ENCODE measurements around the gene ZMYND11. TPM values are rescaled to one million over a fixed set of nuclear protein-coding genes. Genes with fewer than 3 reads are reported as not detected.

ZMYND11 gene
- polyA plus RNA-seq, 2 of the 4 experiments (the other 2 are of a cell fraction): 47.7 to 99.7 TPM

- ChIA-PET CTCF (interaction anchor here (0.7 to 1.1 kb wide), 3 partner anchors 67 to 501 kb away, joined by 3 to 5 read pairs (median 4); no protein-coding TSS in a partner anchor), POLR2A (interaction anchor here (0.7 kb wide), 1 partner anchor 16 kb away, joined by 9 read pairs; no protein-coding TSS in a partner anchor)
- ATAC-seq (no peak), FAIRE-seq (no peak), DNase-seq (ENCODE audit: low read depth in 1 of 2, low spot score in 1 of 2) (no peak)
- H3K9me3 ChIP-seq: no peaks in the 10 kb centered on the region
- no peaks in the 10 kb centered on the region for H3K4me1 ChIP-seq
- TF ChIP-seq MAZ (IDR thresholded peaks at IDR 0.05; ENCODE audit: borderline replicate concordance, low read depth, low read length) (no peak), CTCF (IDR thresholded peaks at IDR 0.05) (no peak), EHF (CRISPR knock-in tag; IDR thresholded peaks at IDR 0.05) (no peak), KDM5A (IDR thresholded peaks at IDR 0.05) (no peak)
- H3K27ac ChIP-seq: no peak overlapping the region
- H3K4me2 ChIP-seq: no peak overlapping the region
- no peak overlapping the region for H3K4me3 ChIP-seq
- WGBS (ENCODE audit: missing lambda C conversion rate): 72% methylated on average over 4 of the region's 4 CpGs
These were observed 151.9 kb downstream of the ZMYND11 start for GRCh38 chr10:287026-287709.

- POLR2A ChIA-PET: interaction anchor here (0.7 kb wide), 1 partner anchor 15 kb away, joined by 9 read pairs; no protein-coding TSS in a partner anchor
- DNase-seq (ENCODE audit: low read depth in 1 of 2, low spot score in 1 of 2): peak in 1 of 2 experiments; percentile 45
These were observed 152.6 kb downstream of the ZMYND11 start for GRCh38 chr10:287814-288213.

GRCh38 chr10:288316-289200 lies 153.3 kb downstream of the ZMYND11 start:
- WGBS (ENCODE audit: missing lambda C conversion rate): 91% methylated on average over 27 of the region's 27 CpGs
- ChIA-PET POLR2A (no interaction called here), CTCF (interaction anchor here (1.2 kb wide), 1 partner anchor 231 kb away, joined by 3 read pairs; no protein-coding TSS in a partner anchor)

More at GRCh38 chr10:287814-288213, 152.6 kb downstream of the ZMYND11 start:
- peak; percentile 20; the same call in 1 of the 3 replicates for TF ChIP-seq CTCF (IDR thresholded peaks at IDR 0.05)
- TF ChIP-seq EHMT2 (IDR thresholded peaks at IDR 0.05; ENCODE audit: low read depth): no peak
- 94% methylated on average over 4 of the region's 4 CpGs for WGBS (ENCODE audit: missing lambda C conversion rate)
- FAIRE-seq (no peak), ATAC-seq (peak in 1 of 2 experiments; percentile 76; a peak in 3 of 6 replicates)
- H3K4me1 ChIP-seq: no peaks in the 10 kb centered on the region
- H3K9me3 ChIP-seq: no peaks in the 10 kb centered on the region
- CTCF ChIA-PET: no interaction called here
- H3K4me2 ChIP-seq: no peak overlapping the region
- no peak overlapping the region for H3K27ac ChIP-seq
- H3K4me3 ChIP-seq: no peak overlapping the region

More at GRCh38 chr10:288316-289200, 153.3 kb downstream of the ZMYND11 start:
- Histone ChIP-seq H3K4me2 (no peak overlapping the region), H3K9me3 (no peaks in the 10 kb centered on the region), H3K27ac (no peak overlapping the region), H3K4me1 (no peaks in the 10 kb centered on the region), H3K4me3 (no peak overlapping the region)
- no peak for DNase-seq (ENCODE audit: low read depth in 1 of 2, low spot score in 1 of 2)
- ATAC-seq: no peak
- no peak for TF ChIP-seq ATOH8 (CRISPR knock-in tag; IDR thresholded peaks at IDR 0.05; ENCODE audit: low read depth)
- TF ChIP-seq HMGXB4 (CRISPR knock-in tag; IDR thresholded peaks at IDR 0.05; ENCODE audit: borderline replicate concordance): no peak
- TF ChIP-seq NPAS2 (CRISPR knock-in tag; IDR thresholded peaks at IDR 0.05; ENCODE audit: borderline replicate concordance): no peak
- no peak for TF ChIP-seq FOSL2 (IDR thresholded peaks at IDR 0.05)
- no peak for TF ChIP-seq FOSL2 (CRISPR knock-in tag; IDR thresholded peaks at IDR 0.05)
- no peak for FAIRE-seq

Data from A549 (cell line).